Endodermal cell (in vitro differentiated cells): Measurements from ENCODE around the gene SYCP2L. TPM values are rescaled to one million over a fixed set of nuclear protein-coding genes. Genes with fewer than 3 reads are reported as not detected.

Experiments
- DNase-seq: peaks from one replicate; pipeline ENCODE4 v3.0.0-alpha.2; 2017
- H3K27ac ChIP-seq: 2 replicates; pipeline ENCODE4 v1.5.1; 2013; ENCODE audit warnings: mild to moderate bottlenecking, low read depth, low read length, moderate library complexity
- H3K27me3 ChIP-seq: 2 replicates; pipeline ENCODE4 v1.6.1; 2013; ENCODE audit warnings: mild to moderate bottlenecking, low read length, moderate library complexity; ENCODE audit not compliant: insufficient read depth, control insufficient read depth, poor library complexity, severe bottlenecking
- H3K36me3 ChIP-seq: 2 replicates; pipeline ENCODE4 v1.7.0; 2013; ENCODE audit warnings: mild to moderate bottlenecking, low read length, moderate library complexity; ENCODE audit not compliant: control insufficient read depth, insufficient read depth
- H3K4me1 ChIP-seq: one replicate; pipeline ENCODE4 v1.7.0; 2013; ENCODE audit warnings: low read length; ENCODE audit not compliant: control insufficient read depth, insufficient read depth
- H3K4me3 ChIP-seq: 2 replicates; pipeline ENCODE4 v1.5.1; 2013; ENCODE audit warnings: mild to moderate bottlenecking, low read length, moderate library complexity
- H3K9ac ChIP-seq: 2 replicates; pipeline ENCODE4 v1.6.1; 2013; ENCODE audit warnings: mild to moderate bottlenecking, low read length, moderate library complexity; ENCODE audit not compliant: poor library complexity, severe bottlenecking; ENCODE audit errors: extremely low read depth
- H3K9me3 ChIP-seq: 2 replicates; pipeline ENCODE4 v1.6.1; 2013; ENCODE audit warnings: mild to moderate bottlenecking, low read length, moderate library complexity; ENCODE audit not compliant: control insufficient read depth
- H3K27ac Mint-ChIP-seq: 2 replicates; pipeline ENCODE4 v1.8.0; 2020; ENCODE audit warnings: mixed read lengths
- H3K27me3 Mint-ChIP-seq: 2 replicates; pipeline ENCODE4 v1.8.0; 2021; ENCODE audit warnings: mild to moderate bottlenecking, mixed read lengths; ENCODE audit not compliant: insufficient read depth
- H3K36me3 Mint-ChIP-seq: 2 replicates; pipeline ENCODE4 v1.8.0; 2020; ENCODE audit warnings: low read depth, mixed read lengths
- H3K4me1 Mint-ChIP-seq: 2 replicates; pipeline ENCODE4 v1.8.0; 2020; ENCODE audit warnings: mixed read lengths
- H3K4me3 Mint-ChIP-seq: 2 replicates; pipeline ENCODE4 v1.8.0; 2020; ENCODE audit warnings: mild to moderate bottlenecking, moderate library complexity, mixed read lengths
- H3K9me3 Mint-ChIP-seq: 2 replicates; pipeline ENCODE4 v1.8.0; 2020; ENCODE audit warnings: mild to moderate bottlenecking, mixed read lengths
- CTCF ChIP-seq: fragments of 200-600 bp; sonication (generic); conservative IDR thresholded peaks from 2 replicates; pipeline ENCODE4 v1.5.0; 2021; ENCODE audit warnings: antibody characterized with exemption, mild to moderate bottlenecking
- WGBS, 2 experiments: methylation state at CpG; one replicate each; pipeline versions ENCODE4 v1.1.5 to v1.1.7; 2013; ENCODE audit warnings: missing lambda C conversion rate in 2 of 2, mixed read lengths in 1 of 2; ENCODE audit not compliant: insufficient coverage in 1 of 2, insufficient read length in 1 of 2; 5-methylcytosine and 5-hydroxymethylcytosine counted together
- total RNA-seq, 2 donors: library from RNA; stranded (reverse); fragmentation: NEBNext Ultra II Directional in 1 of 2; extraction: Animal tissue kit (Norgen Biotek cat#: 25700) in 1 of 2; gene quantifications; 2 replicates in 1 of 2; 3 replicates in 1 of 2; pipeline ENCODE4 v1.2.1, GENCODE V29; 2021

The SYCP2L gene
- total RNA-seq, 2 donors from 2014 or later, result 4.2 to 12.4 TPM

DNA sequence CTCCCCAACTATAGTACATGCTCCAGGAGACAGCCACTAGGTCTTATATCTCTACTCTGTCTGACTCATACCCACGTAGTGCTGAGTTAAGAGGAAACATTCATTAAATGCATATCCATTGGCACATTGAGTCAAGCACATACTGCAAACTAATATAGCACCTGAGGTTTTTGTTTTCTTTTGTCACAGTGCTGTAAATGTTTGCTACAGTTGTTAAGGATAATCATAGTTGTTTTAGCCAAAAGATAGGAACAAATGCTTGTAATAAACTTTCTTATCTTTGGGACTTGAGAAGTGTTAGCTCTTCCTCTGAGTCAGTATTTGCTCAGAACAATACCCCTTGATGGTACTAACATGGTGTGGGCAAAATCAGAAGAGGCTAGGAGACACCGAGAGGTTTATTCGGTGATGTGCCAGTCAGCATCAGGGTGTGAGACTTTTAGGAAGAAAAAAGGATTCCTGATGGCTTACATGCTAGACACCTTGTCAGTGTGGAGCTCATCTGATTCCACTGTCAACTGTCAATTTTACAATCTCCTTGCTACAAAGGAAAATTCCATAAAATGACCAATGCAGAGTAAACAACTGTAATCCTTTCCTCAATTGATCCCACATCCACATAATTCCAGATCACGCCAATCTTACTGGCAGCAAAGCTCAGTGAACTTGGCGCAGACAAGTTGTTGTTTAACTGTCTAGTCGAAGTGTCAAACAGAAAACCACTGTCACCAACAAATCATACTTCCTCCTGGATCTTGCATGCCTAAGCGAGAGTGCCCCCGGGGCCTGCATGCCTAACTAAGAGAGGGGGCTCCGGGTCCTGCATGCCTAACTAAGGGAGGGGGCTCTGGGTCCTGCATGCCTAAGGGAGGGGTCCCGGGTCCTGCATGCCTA is 121.1 kb downstream of the SYCP2L start:
- H3K36me3 ChIP-seq, result peaks cover 61% of the 10 kb centered on the region
- H3K9me3 ChIP-seq, result peaks cover 3% of the 10 kb centered on the region
- no peak overlapping the region for H3K4me3 ChIP-seq
- no peak for TF ChIP-seq CTCF
- H3K27me3 ChIP-seq, result no peaks in the 10 kb centered on the region
- peak overlapping the region; percentile 50 for H3K9ac ChIP-seq
- H3K27me3 Mint-ChIP-seq, result peaks cover 8% of the 10 kb centered on the region
- no peaks in the 10 kb centered on the region for H3K9me3 Mint-ChIP-seq
- no peak overlapping the region for H3K4me3 Mint-ChIP-seq
- H3K27ac Mint-ChIP-seq, result peak overlapping the region; percentile 92
- H3K4me1 Mint-ChIP-seq, result peaks cover 43% of the 10 kb centered on the region
- peak; percentile 73 for DNase-seq
- no peak overlapping the region for H3K27ac ChIP-seq
- H3K4me1 ChIP-seq, result peaks cover 24% of the 10 kb centered on the region
- peaks cover 14% of the 10 kb centered on the region for H3K36me3 Mint-ChIP-seq
- WGBS, 2 experiments, result 45 to 57% methylated on average over 3 to 10 of the region's 10 CpGs

- Mint-ChIP-seq H3K9me3 (no peaks in the 10 kb centered on the region), H3K36me3 (peaks cover 9% of the 10 kb centered on the region), H3K27ac (peak overlapping the region; percentile 92), H3K4me1 (peaks cover 46% of the 10 kb centered on the region), H3K27me3 (peaks cover 10% of the 10 kb centered on the region), H3K4me3 (no peak overlapping the region)
- peaks cover 55% of the 10 kb centered on the region for H3K36me3 ChIP-seq
- H3K4me3 ChIP-seq, result no peak overlapping the region
- no peak for DNase-seq
- H3K9me3 ChIP-seq, result no peaks in the 10 kb centered on the region
- no peak overlapping the region for H3K27ac ChIP-seq
- peak overlapping the region; percentile 50 for H3K9ac ChIP-seq
- H3K27me3 ChIP-seq, result no peaks in the 10 kb centered on the region
- TF ChIP-seq CTCF, result no peak
- H3K4me1 ChIP-seq, result peaks cover 24% of the 10 kb centered on the region
- WGBS, 2 experiments, result 40 to 88% methylated on average over 1 of the region's 1 CpG
These were observed 122.0 kb downstream of the SYCP2L start for GRCh38 chr6:11008821-11009220.

GRCh38 chr6:11009353-11009752 is 122.5 kb downstream of the SYCP2L start:
- Histone ChIP-seq H3K4me1 (peaks cover 24% of the 10 kb centered on the region), H3K9me3 (no peaks in the 10 kb centered on the region), H3K4me3 (no peak overlapping the region), H3K9ac (no peak overlapping the region), H3K27ac (no peak overlapping the region), H3K27me3 (no peaks in the 10 kb centered on the region), H3K36me3 (peaks cover 49% of the 10 kb centered on the region)
- no peak for TF ChIP-seq CTCF
- no peak overlapping the region for H3K4me3 Mint-ChIP-seq
- no peaks in the 10 kb centered on the region for H3K9me3 Mint-ChIP-seq
- H3K27me3 Mint-ChIP-seq, result peaks cover 10% of the 10 kb centered on the region
- WGBS, 2 experiments, result 56 to 64% methylated on average over 5 to 6 of the region's 6 CpGs
- peaks cover 46% of the 10 kb centered on the region for H3K4me1 Mint-ChIP-seq
- peaks cover 9% of the 10 kb centered on the region for H3K36me3 Mint-ChIP-seq
- peak; percentile 69 for DNase-seq
- H3K27ac Mint-ChIP-seq, result peak overlapping the region; percentile 19
